IMR-90 (cell line): ENCODE measurements around the gene TIAM2. TPM values are rescaled to one million over a fixed set of nuclear protein-coding genes. Genes with fewer than 3 reads are reported as not detected.

Experiments
- ATAC-seq: fragments of 200-7000 bp; cut with Tn5 transposase; 2 replicates; pipeline ENCODE4 v1.9.1; 2020; ENCODE audit warnings: low read depth, mild to moderate bottlenecking, moderate library complexity
- BruUV-seq: library from RNA; stranded (reverse); fragments of 400-500 nt; replicated peaks from 2 replicates; lab custom pipeline; 2021; lab: Mats Ljungman, UMichigan
- CTCF ChIA-PET: fragments of 300-600 bp; formaldehyde crosslinking; extraction: SDS; loops from one replicate; lab custom pipeline; 2021; ENCODE audit warnings: antibody characterized with exemption; lab: Yijun Ruan, JAX
- POLR2A ChIA-PET: fragments of 300-600 bp; sonication (Branson Sonifier 250); formaldehyde crosslinking; loops from one replicate; lab custom pipeline; 2022; ENCODE audit warnings: antibody characterized with exemption; ENCODE audit not compliant: unreplicated experiment; lab: Charles Lee
- DNase-seq: peaks from one replicate; pipeline ENCODE4 v3.0.0; 2013
- H2AFZ ChIP-seq: replicated peaks from 2 replicates; pipeline ENCODE3; 2013; ENCODE audit warnings: low read length, mild to moderate bottlenecking; ENCODE audit not compliant: poor library complexity
- H2AK5ac ChIP-seq: 2 replicates; pipeline ENCODE4 v1.6.1; 2013; ENCODE audit warnings: low read depth, low read length, inconsistent platforms
- H2AK9ac ChIP-seq: replicated peaks from 2 replicates; pipeline ENCODE3; 2013; ENCODE audit warnings: mild to moderate bottlenecking, low read depth, low read length, moderate library complexity; ENCODE audit not compliant: poor library complexity
- H2BK120ac ChIP-seq: 2 replicates; pipeline ENCODE4 v1.6.1; 2013; ENCODE audit warnings: low read depth, low read length, inconsistent platforms
- H2BK15ac ChIP-seq: 3 replicates; pipeline ENCODE4 v1.6.1; 2013; ENCODE audit warnings: low read depth, low read length, inconsistent platforms
- H2BK20ac ChIP-seq: 2 replicates; pipeline ENCODE4 v1.6.1; 2013; ENCODE audit warnings: low read depth, mild to moderate bottlenecking, inconsistent platforms, low read length, moderate library complexity
- H2BK5ac ChIP-seq: 2 replicates; pipeline ENCODE4 v1.6.1; 2013; ENCODE audit warnings: mild to moderate bottlenecking, low read depth, low read length, inconsistent platforms; ENCODE audit not compliant: poor library complexity, severe bottlenecking
- H3K14ac ChIP-seq: replicated peaks from 2 replicates; pipeline ENCODE4 v1.6.1; 2013; ENCODE audit warnings: low read depth, low read length, inconsistent platforms
- H3K18ac ChIP-seq: 2 replicates; pipeline ENCODE4 v1.6.1; 2013; ENCODE audit warnings: low read depth, low read length, control low read depth
- H3K23ac ChIP-seq: 2 replicates; pipeline ENCODE4 v1.6.1; 2013; ENCODE audit warnings: low read depth, low read length, inconsistent platforms
- H3K27ac ChIP-seq: 2 replicates; pipeline ENCODE4 v1.5.1; 2013; ENCODE audit warnings: mild to moderate bottlenecking, control low read depth, low read length; ENCODE audit not compliant: insufficient read depth
- H3K27me3 ChIP-seq: 2 replicates; pipeline ENCODE4 v1.6.1; 2013; ENCODE audit warnings: low read length; ENCODE audit not compliant: control insufficient read depth, insufficient read depth
- H3K36me3 ChIP-seq: 2 replicates; pipeline ENCODE4 v1.6.1; 2013; ENCODE audit warnings: low read length, mixed read lengths; ENCODE audit not compliant: control insufficient read depth, insufficient read depth
- H3K4ac ChIP-seq: 2 replicates; pipeline ENCODE4 v1.6.1; 2013; ENCODE audit warnings: low read depth, low read length, inconsistent platforms
- H3K4me1 ChIP-seq: 2 replicates; pipeline ENCODE4 v1.6.1; 2013; ENCODE audit warnings: low read length, mixed read lengths; ENCODE audit not compliant: control insufficient read depth, insufficient read depth
- H3K4me2 ChIP-seq: 2 replicates; pipeline ENCODE4 v1.6.1; 2013; ENCODE audit warnings: low read depth, mild to moderate bottlenecking, control low read depth, low read length, moderate library complexity
- H3K4me3 ChIP-seq: 2 replicates; pipeline ENCODE4 v1.5.1; 2013; ENCODE audit warnings: low read depth, mild to moderate bottlenecking, control low read depth, low read length, moderate library complexity; ENCODE audit not compliant: insufficient read depth
- H3K56ac ChIP-seq: 2 replicates; pipeline ENCODE4 v1.6.1; 2013; ENCODE audit warnings: low read length, inconsistent platforms; ENCODE audit not compliant: insufficient read depth; ENCODE audit errors: extremely low read depth
- H3K79me1 ChIP-seq, 2 experiments: 2 replicates each; pipeline ENCODE4 v1.6.1; 2013; ENCODE audit warnings: low read length in 2 of 2, inconsistent platforms in 1 of 2, low read depth in 1 of 2
- H3K9ac ChIP-seq: 2 replicates; pipeline ENCODE4 v1.6.1; 2013; ENCODE audit warnings: low read depth, low read length, control low read depth
- H3K9me1 ChIP-seq: 2 replicates; pipeline ENCODE4 v1.6.1; 2013; ENCODE audit warnings: low read length, inconsistent platforms; ENCODE audit not compliant: insufficient read depth
- H3K9me3 ChIP-seq: 2 replicates; pipeline ENCODE4 v1.6.1; 2013; ENCODE audit warnings: low read length; ENCODE audit not compliant: control insufficient read depth, insufficient read depth
- H4K20me1 ChIP-seq: 2 replicates; pipeline ENCODE4 v1.6.1; 2013; ENCODE audit warnings: low read length, inconsistent platforms; ENCODE audit not compliant: insufficient read depth
- H4K5ac ChIP-seq: 2 replicates; pipeline ENCODE4 v1.6.1; 2013; ENCODE audit warnings: mild to moderate bottlenecking, low read depth, low read length, control low read depth
- H4K8ac ChIP-seq, 2 experiments: 2 replicates each; pipeline ENCODE4 v1.6.1; 2013; ENCODE audit warnings: low read depth in 2 of 2, low read length in 2 of 2, control low read depth in 1 of 2, inconsistent platforms in 1 of 2
- H4K91ac ChIP-seq: 2 replicates; pipeline ENCODE4 v1.6.1; 2013; ENCODE audit warnings: low read depth, low read length, inconsistent platforms; ENCODE audit not compliant: insufficient read depth
- BHLHE40 ChIP-seq: fragments of 150-350 bp; IDR thresholded peaks from 2 replicates; pipeline ENCODE4 v1.6.1; 2016; ENCODE audit warnings: mild to moderate bottlenecking, low read depth, low read length
- CEBPB ChIP-seq: IDR thresholded peaks from 2 replicates; pipeline ENCODE4 v1.6.1; 2012; ENCODE audit warnings: low read depth, low read length, improper control_type of control experiment
- CHD1 ChIP-seq: IDR thresholded peaks from 2 replicates; pipeline ENCODE4 v1.6.1; 2012; ENCODE audit warnings: low read depth, low read length, improper control_type of control experiment
- FOS ChIP-seq: fragments of 150-350 bp; IDR thresholded peaks from 2 replicates; pipeline ENCODE4 v1.6.1; 2016; ENCODE audit warnings: low read depth, low read length
- RAD21 ChIP-seq: IDR thresholded peaks from 2 replicates; pipeline ENCODE4 v1.6.1; 2012; ENCODE audit warnings: low read length, improper control_type of control experiment
- RFX5 ChIP-seq: IDR thresholded peaks from 2 replicates; pipeline ENCODE4 v1.8.0; 2012; ENCODE audit warnings: low read depth, mild to moderate bottlenecking, low read length, moderate library complexity
- USF2 ChIP-seq: fragments of 150-350 bp; IDR thresholded peaks from 2 replicates; pipeline ENCODE4 v1.6.1; 2017; ENCODE audit warnings: mild to moderate bottlenecking, antibody characterized with exemption, low read length, low read depth
- WGBS, 2 experiments: methylation state at CpG; one replicate each; pipeline versions ENCODE4 v1.1.5 to v1.1.7; 2013; ENCODE audit warnings: missing lambda C conversion rate in 2 of 2; ENCODE audit not compliant: insufficient read length in 1 of 2; ENCODE audit errors: extremely low coverage in 2 of 2; 5-methylcytosine and 5-hydroxymethylcytosine counted together
- dilution Hi-C: fragments of 300-500 bp; cut with HindIII; formaldehyde crosslinking; loops from one replicate; pipeline ENCODE4 v1.14.3; 2018; ENCODE audit warnings: low sequenced_read_pairs; ENCODE audit not compliant: unreplicated experiment
- in situ Hi-C: fragments of 300-500 bp; cut with MboI; formaldehyde crosslinking; loops from 3 replicates; pipeline ENCODE4 v1.14.3; 2019; ENCODE audit warnings: low sequenced_read_pairs, inconsistent platforms, mixed read lengths
- intact Hi-C: fragments of 100-400 bp; cut with micrococcal nuclease; formaldehyde crosslinking; loops from 2 replicates; pipeline ENCODE4 v1.10.0; 2022
- polyA plus RNA-seq, 3 experiments: library from polyadenylated mRNA; depleted of rRNA; stranded (reverse); fragments of >200 nt; gene quantifications; 2 replicates each; pipeline ENCODE4 v1.2.3, GENCODE V29; 2012; ENCODE audit warnings: low replicate concordance in 1 of 3
- total RNA-seq: library from RNA; depleted of rRNA; stranded (reverse); fragments of >200 nt; gene quantifications from 2 replicates; pipeline ENCODE4 v1.2.3, GENCODE V29; 2012

TIAM2 gene
- total and polyA plus RNA-seq, 2 of the 4 experiments (the other 2 are of a cell fraction) = 3.1 to 4.7 TPM

DNA sequence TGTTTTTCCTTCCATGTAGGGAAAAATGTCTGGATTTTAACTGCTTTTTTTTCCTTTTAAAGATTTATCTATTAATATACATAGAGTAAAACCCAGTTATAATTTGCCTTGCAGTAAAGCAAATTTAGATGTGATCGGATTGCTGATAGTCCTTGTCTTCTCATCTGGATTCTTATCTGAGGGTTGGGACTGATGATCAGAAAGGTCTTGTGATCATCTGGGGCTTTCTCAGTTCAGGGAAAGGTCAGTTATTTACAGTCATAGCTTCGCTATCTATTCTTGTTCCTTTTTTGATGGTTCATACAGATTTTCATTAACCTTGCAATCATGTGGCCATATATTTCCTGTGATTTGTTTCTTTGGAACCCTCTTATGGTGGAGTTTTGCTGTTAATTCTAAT, 204.9 kb downstream of the TIAM2 start:
- peak overlapping the region; percentile 9; the same call in 1 of the 2 replicates for H4K91ac ChIP-seq
- peaks cover 4% of the 10 kb centered on the region for H3K4me1 ChIP-seq
- in situ Hi-C loops = no loop called here
- no CpG with 5 or more reads among the region's 2 CpGs for WGBS, 2 experiments
- no peaks in the 10 kb centered on the region for H3K27me3 ChIP-seq
- H3K9me1 ChIP-seq = peaks cover 4% of the 10 kb centered on the region
- H2AFZ ChIP-seq = no peak overlapping the region
- intact Hi-C loops = no loop called here
- POLR2A ChIA-PET = no interaction called here
- BruUV-seq = no TSS peak
- no peak overlapping the region for H2BK15ac ChIP-seq
- H3K79me1 ChIP-seq = peaks cover 0 to 3% of the 10 kb centered on the region in 2 experiments; a peak in 1 of 4 replicates
- peak overlapping the region; percentile 40 for H2BK20ac ChIP-seq
- H2AK9ac ChIP-seq = no peak overlapping the region
- no peak overlapping the region for H3K4me2 ChIP-seq
- dilution Hi-C loops = no loop called here
- H2AK5ac ChIP-seq = no peak overlapping the region
- H3K23ac ChIP-seq = no peak overlapping the region; the same call in 1 of the 2 replicates
- no peaks in the 10 kb centered on the region for H4K20me1 ChIP-seq
- H3K9me3 ChIP-seq = no peaks in the 10 kb centered on the region
- no peak overlapping the region for H3K14ac ChIP-seq
- H3K56ac ChIP-seq = no peak overlapping the region
- DNase-seq = peak; percentile 21
- H3K36me3 ChIP-seq = no peaks in the 10 kb centered on the region
- TF ChIP-seq CHD1 = no peak
- TF ChIP-seq RAD21 = no peak
- no peak for TF ChIP-seq BHLHE40
- TF ChIP-seq CEBPB = no peak
- no peak for TF ChIP-seq USF2
- no peak for TF ChIP-seq RFX5
- TF ChIP-seq FOS = no peak
- no peak overlapping the region for H3K4me3 ChIP-seq
- H4K8ac ChIP-seq = no peak overlapping the region; a peak in 1 of 4 replicates
- 0 out of 2 replicates have a peak overlapping the region, but pooled peaks have one; percentile 12 for H3K4ac ChIP-seq
- H3K9ac ChIP-seq = no peak overlapping the region
- H2BK5ac ChIP-seq = no peak overlapping the region
- H3K18ac ChIP-seq = peak overlapping the region; percentile 78; the same call in 1 of the 2 replicates
- no peak for ATAC-seq
- CTCF ChIA-PET = no interaction called here
- no peak overlapping the region for H4K5ac ChIP-seq
- H3K27ac ChIP-seq = no peak overlapping the region
- peak overlapping the region; percentile 41; the same call in 1 of the 2 replicates for H2BK120ac ChIP-seq
